Measurements from ENCODE around the gene LTO1.

Gene LTO1

DNA sequence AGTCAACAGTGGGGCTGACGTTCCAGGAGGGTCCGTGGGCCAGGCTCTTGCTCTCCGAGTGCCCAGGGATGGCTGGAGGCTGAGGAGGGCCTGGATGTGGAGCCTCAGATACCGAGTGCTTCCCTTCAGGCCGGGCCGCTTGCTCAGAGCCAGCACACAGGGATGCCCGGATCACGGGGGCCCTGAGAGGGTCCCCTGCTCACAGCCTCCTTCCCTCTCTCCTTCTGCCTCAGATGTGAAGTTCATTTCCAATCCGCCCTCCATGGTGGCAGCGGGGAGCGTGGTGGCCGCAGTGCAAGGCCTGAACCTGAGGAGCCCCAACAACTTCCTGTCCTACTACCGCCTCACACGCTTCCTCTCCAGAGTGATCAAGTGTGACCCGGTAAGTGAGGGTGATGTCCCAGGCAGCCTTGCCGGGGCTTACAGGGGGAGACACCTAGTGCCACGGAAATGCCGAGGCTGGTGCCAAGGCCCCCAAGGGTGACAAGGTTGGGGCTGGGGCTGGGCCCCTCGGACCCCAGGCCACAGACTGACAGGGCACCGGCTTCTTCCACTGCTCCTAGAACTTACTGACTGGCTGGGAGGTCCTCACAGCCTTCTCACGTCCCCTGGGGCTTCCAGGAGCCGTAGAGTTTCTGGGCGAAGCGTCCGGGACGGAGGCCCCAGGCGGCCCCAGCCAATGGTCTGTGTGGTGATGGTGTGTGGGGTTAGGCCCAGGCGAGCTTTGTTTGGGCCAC lies 27.2 kb downstream of the LTO1 start:
- no peak overlapping the region for H3K4me3 ChIP-seq (ENCODE audit: low read depth in 1 of 2, low read length in 2 of 2)
- peaks cover 0 to 24% of the 10 kb centered on the region in 2 donors for H3K4me1 ChIP-seq (ENCODE audit: control insufficient read depth in 1 of 2, insufficient read depth in 2 of 2, low read length in 2 of 2)
- H3K9me3 ChIP-seq (ENCODE audit: control insufficient read depth in 1 of 2, low read length in 2 of 2): no peaks in the 10 kb centered on the region
- H3K27me3 ChIP-seq (ENCODE audit: low read depth, low read length): no peaks in the 10 kb centered on the region
- H3K36me3 ChIP-seq (ENCODE audit: control insufficient read depth in 1 of 2, insufficient read depth in 2 of 2, low read length in 2 of 2): peaks cover 14 to 34% of the 10 kb centered on the region in 2 donors
- H3K27ac ChIP-seq (ENCODE audit: low read length): no peak overlapping the region

GRCh38 chr11:69647390-69647748 lies 27.8 kb downstream of the LTO1 start:
- Histone ChIP-seq H3K27ac (ENCODE audit: low read length) (no peak overlapping the region), H3K9me3 (ENCODE audit: control insufficient read depth in 1 of 2, low read length in 2 of 2) (no peaks in the 10 kb centered on the region), H3K4me3 (ENCODE audit: low read depth in 1 of 2, low read length in 2 of 2) (no peak overlapping the region), H3K4me1 (ENCODE audit: control insufficient read depth in 1 of 2, insufficient read depth in 2 of 2, low read length in 2 of 2) (peaks cover 0 to 24% of the 10 kb centered on the region in 2 donors), H3K36me3 (ENCODE audit: control insufficient read depth in 1 of 2, insufficient read depth in 2 of 2, low read length in 2 of 2) (peaks cover 14 to 31% of the 10 kb centered on the region in 2 donors), H3K27me3 (ENCODE audit: low read depth, low read length) (no peaks in the 10 kb centered on the region)

- Histone ChIP-seq H3K4me3 (ENCODE audit: low read depth in 1 of 2, low read length in 2 of 2) (no peak overlapping the region), H3K9me3 (ENCODE audit: control insufficient read depth in 1 of 2, low read length in 2 of 2) (no peaks in the 10 kb centered on the region), H3K36me3 (ENCODE audit: control insufficient read depth in 1 of 2, insufficient read depth in 2 of 2, low read length in 2 of 2) (peaks cover 9 to 25% of the 10 kb centered on the region in 2 donors), H3K27me3 (ENCODE audit: low read depth, low read length) (no peaks in the 10 kb centered on the region), H3K27ac (ENCODE audit: low read length) (no peak overlapping the region), H3K4me1 (ENCODE audit: control insufficient read depth in 1 of 2, insufficient read depth in 2 of 2, low read length in 2 of 2) (peaks cover 0 to 24% of the 10 kb centered on the region in 2 donors)
These were observed 28.4 kb downstream of the LTO1 start for GRCh38 chr11:69646493-69647389.

DNA sequence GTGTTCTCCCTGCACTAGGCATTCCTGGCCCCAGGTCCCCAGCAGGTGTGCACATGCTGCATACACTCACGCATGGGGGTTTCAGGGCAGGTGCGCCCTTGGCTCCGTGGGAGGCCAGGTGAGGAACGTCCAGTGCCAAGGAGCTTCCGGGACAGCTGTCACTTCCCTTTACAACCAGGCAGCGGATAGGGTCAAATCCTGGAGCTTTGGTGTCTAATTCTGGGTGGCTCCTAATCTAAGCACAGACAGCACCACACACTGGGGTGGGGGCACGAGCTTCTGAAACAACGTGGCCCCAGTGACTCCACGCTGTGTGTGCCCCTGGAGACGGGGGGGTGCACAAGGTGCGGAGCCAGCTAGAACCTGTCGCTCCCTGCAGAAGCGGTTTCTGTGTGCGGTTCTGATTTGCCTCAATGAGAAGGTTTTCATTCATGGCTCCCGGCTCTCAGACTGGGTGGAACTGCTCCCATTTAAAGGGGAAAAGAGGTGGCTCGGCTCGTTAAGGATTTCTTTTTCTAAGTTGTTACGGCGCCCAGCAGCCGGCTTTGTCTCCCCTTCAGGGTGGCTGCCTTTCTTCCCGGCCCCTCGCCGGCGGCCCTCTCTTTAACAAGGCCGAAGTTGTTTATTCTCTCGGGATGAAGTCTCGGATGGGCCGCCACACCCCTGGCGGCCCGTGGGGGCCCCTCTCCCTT lies 29.2 kb downstream of the LTO1 start:
- H3K4me1 ChIP-seq (ENCODE audit: control insufficient read depth in 1 of 2, insufficient read depth in 2 of 2, low read length in 2 of 2): peaks cover 0 to 30% of the 10 kb centered on the region in 2 donors
- H3K4me3 ChIP-seq (ENCODE audit: low read depth in 1 of 2, low read length in 2 of 2): no peak overlapping the region
- H3K27ac ChIP-seq (ENCODE audit: low read length): no peak overlapping the region
- H3K36me3 ChIP-seq (ENCODE audit: control insufficient read depth in 1 of 2, insufficient read depth in 2 of 2, low read length in 2 of 2): peaks cover 4 to 21% of the 10 kb centered on the region in 2 donors
- H3K27me3 ChIP-seq (ENCODE audit: low read depth, low read length): no peaks in the 10 kb centered on the region
- H3K9me3 ChIP-seq (ENCODE audit: control insufficient read depth in 1 of 2, low read length in 2 of 2): no peaks in the 10 kb centered on the region

- Histone ChIP-seq H3K27ac (ENCODE audit: low read length) (no peak overlapping the region), H3K4me1 (ENCODE audit: control insufficient read depth in 1 of 2, insufficient read depth in 2 of 2, low read length in 2 of 2) (peaks cover 0 to 36% of the 10 kb centered on the region in 2 donors), H3K4me3 (ENCODE audit: low read depth in 1 of 2, low read length in 2 of 2) (no peak overlapping the region), H3K9me3 (ENCODE audit: control insufficient read depth in 1 of 2, low read length in 2 of 2) (no peaks in the 10 kb centered on the region), H3K27me3 (ENCODE audit: low read depth, low read length) (no peaks in the 10 kb centered on the region), H3K36me3 (ENCODE audit: control insufficient read depth in 1 of 2, insufficient read depth in 2 of 2, low read length in 2 of 2) (peaks cover 4 to 13% of the 10 kb centered on the region in 2 donors)
These were observed 30.0 kb downstream of the LTO1 start for GRCh38 chr11:69644962-69645675.

DNA sequence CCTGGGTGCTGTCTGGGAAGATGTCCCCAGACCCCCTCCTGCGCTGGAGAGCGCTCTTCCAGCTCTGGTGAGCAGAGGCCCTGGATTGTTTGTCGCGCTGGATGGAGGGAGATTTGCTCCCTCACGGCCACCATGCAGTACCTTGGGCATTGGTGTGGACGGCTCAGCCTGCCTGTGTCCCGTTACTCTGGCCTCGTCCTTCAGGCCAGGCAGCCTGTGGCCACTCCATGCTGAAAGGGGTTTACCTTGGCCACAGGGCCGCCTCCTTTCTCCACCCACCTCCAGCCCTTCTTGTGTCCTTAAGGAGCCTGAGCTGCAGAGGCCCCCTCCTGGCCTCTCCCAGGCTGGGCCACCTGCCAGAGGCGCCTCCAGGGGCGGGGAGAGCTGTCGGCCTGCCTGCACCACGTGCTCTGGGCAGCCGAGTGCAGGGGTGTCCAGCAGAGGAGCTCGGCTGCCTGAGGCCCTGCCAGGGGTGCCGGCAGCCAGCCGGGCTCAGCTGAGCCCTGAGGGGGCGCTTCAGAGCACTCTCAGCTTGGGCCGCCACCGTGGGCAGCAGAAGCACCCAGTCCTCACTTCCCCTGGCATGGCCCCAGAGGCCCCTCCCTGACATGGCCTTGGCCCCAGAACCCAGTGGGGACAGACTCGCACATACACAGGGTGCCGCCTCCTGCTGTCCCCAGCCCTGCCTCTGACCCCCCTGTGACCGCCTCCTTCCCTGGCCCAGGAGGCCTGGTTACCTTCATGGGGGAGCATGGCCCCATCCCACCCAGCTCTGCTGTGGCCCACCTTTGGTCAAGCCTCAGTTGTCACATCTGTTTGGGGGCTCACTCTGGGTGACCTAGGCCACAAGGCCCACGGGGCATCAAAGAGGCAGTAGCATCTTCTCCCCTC lies 30.8 kb downstream of the LTO1 start:
- H3K4me3 ChIP-seq (ENCODE audit: low read depth in 1 of 2, low read length in 2 of 2): peak overlapping the region in 1 of 2 donors; percentile 74
- no peaks in the 10 kb centered on the region for H3K9me3 ChIP-seq (ENCODE audit: control insufficient read depth in 1 of 2, low read length in 2 of 2)
- H3K4me1 ChIP-seq (ENCODE audit: control insufficient read depth in 1 of 2, insufficient read depth in 2 of 2, low read length in 2 of 2): peaks cover 4 to 42% of the 10 kb centered on the region in 2 donors
- H3K27me3 ChIP-seq (ENCODE audit: low read depth, low read length): no peaks in the 10 kb centered on the region
- no peak overlapping the region for H3K27ac ChIP-seq (ENCODE audit: low read length)
- peaks cover 4 to 6% of the 10 kb centered on the region in 2 donors for H3K36me3 ChIP-seq (ENCODE audit: control insufficient read depth in 1 of 2, insufficient read depth in 2 of 2, low read length in 2 of 2)

GRCh38 chr11:69643646-69644045 lies 31.5 kb downstream of the LTO1 start:
- H3K4me3 ChIP-seq (ENCODE audit: low read depth in 1 of 2, low read length in 2 of 2): peak overlapping the region in 1 of 2 donors; percentile 74
- no peak overlapping the region for H3K27ac ChIP-seq (ENCODE audit: low read length)
- H3K36me3 ChIP-seq (ENCODE audit: control insufficient read depth in 1 of 2, insufficient read depth in 2 of 2, low read length in 2 of 2): peaks cover 0 to 4% of the 10 kb centered on the region in 2 donors
- peaks cover 4 to 48% of the 10 kb centered on the region in 2 donors for H3K4me1 ChIP-seq (ENCODE audit: control insufficient read depth in 1 of 2, insufficient read depth in 2 of 2, low read length in 2 of 2)
- H3K9me3 ChIP-seq (ENCODE audit: control insufficient read depth in 1 of 2, low read length in 2 of 2): no peaks in the 10 kb centered on the region
- H3K27me3 ChIP-seq (ENCODE audit: low read depth, low read length): no peaks in the 10 kb centered on the region

DNA sequence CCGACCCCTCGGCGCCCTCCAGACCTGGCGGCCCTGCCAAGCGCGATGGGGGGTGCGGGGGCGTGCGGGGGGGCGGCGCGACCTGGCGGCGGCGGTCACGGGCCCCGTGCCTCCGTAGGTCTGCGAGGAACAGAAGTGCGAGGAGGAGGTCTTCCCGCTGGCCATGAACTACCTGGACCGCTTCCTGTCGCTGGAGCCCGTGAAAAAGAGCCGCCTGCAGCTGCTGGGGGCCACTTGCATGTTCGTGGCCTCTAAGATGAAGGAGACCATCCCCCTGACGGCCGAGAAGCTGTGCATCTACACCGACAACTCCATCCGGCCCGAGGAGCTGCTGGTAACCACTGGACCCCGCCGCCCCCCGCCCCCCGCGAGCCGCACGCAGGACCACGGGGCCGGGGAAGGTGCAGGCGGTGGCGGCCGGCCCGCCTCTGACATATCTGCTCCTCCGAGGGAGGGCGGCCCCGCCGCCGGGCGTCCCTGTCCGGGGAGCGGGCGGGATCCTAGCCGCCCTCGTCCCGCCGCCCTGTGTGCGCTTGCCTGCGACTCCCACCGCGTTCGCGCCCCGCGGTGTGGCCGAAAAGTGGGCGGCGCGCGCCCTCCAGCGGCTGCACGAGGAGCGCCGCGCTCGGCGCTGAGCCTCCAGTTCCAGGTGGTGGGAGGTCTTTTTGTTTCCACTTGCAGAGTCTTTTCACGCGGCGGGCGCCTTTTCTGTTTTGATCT lies 32.1 kb downstream of the LTO1 start:
- no peaks in the 10 kb centered on the region for H3K9me3 ChIP-seq (ENCODE audit: control insufficient read depth in 1 of 2, low read length in 2 of 2)
- peaks cover 4 to 54% of the 10 kb centered on the region in 2 donors for H3K4me1 ChIP-seq (ENCODE audit: control insufficient read depth in 1 of 2, insufficient read depth in 2 of 2, low read length in 2 of 2)
- no peak overlapping the region for H3K27ac ChIP-seq (ENCODE audit: low read length)
- H3K36me3 ChIP-seq (ENCODE audit: control insufficient read depth in 1 of 2, insufficient read depth in 2 of 2, low read length in 2 of 2): peaks cover 0 to under 1% of the 10 kb centered on the region in 2 donors
- H3K27me3 ChIP-seq (ENCODE audit: low read depth, low read length): no peaks in the 10 kb centered on the region
- peak overlapping the region; percentile 16 to 74 for H3K4me3 ChIP-seq (ENCODE audit: low read depth in 1 of 2, low read length in 2 of 2)

DNA sequence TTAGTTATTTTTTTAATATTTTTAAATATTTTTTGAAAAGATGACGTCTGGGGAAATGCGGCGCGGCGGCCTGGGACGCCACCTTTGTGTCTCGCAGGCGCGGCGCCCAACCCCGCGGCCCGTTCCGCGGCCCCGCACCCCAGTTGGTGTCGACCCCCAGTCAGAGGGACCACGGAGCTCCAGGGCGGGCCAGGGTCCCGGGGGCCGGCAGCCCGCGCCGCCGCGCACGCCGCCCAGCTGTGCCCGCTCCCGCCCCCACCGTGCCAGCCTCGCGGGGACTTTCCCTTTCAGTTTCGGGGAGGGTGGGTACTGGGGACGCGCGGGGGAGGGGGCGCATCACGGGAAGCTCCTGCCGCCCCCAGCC lies 32.6 kb downstream of the LTO1 start:
- Histone ChIP-seq H3K27me3 (ENCODE audit: low read depth, low read length) (no peaks in the 10 kb centered on the region), H3K9me3 (ENCODE audit: control insufficient read depth in 1 of 2, low read length in 2 of 2) (no peaks in the 10 kb centered on the region), H3K4me3 (ENCODE audit: low read depth in 1 of 2, low read length in 2 of 2) (peak overlapping the region; percentile 71 to 74), H3K4me1 (ENCODE audit: control insufficient read depth in 1 of 2, insufficient read depth in 2 of 2, low read length in 2 of 2) (peaks cover 4 to 59% of the 10 kb centered on the region in 2 donors), H3K27ac (ENCODE audit: low read length) (no peak overlapping the region), H3K36me3 (ENCODE audit: control insufficient read depth in 1 of 2, insufficient read depth in 2 of 2, low read length in 2 of 2) (no peaks in the 10 kb centered on the region)

Measured in muscle layer of duodenum (tissue), 2 donors.